Measurements from ENCODE around the gene PP2D1. TPM values are rescaled to one million over a fixed set of nuclear protein-coding genes. Genes with fewer than 3 reads are reported as not detected.

Gene PP2D1
- polyA plus RNA-seq, 3 donors = 0.41 to 0.56 TPM; not detected in 1

- intact Hi-C loops (cut with micrococcal nuclease) = loop anchor here (5.0 to 10.0 kb wide), 5 partner anchors 35 to 145 kb away; partner anchors contain the start of genes RAB5A (in 2 of the 2) and SGO1 (in 2 of the 2)
- Mint-ChIP-seq H3K4me1 (peaks cover 50% of the 10 kb centered on the region), H3K36me3 (peaks cover 1% of the 10 kb centered on the region in 2 donors), H3K9me3 (peaks cover 0 to 3% (median 0%) of the 10 kb centered on the region in 7 donors), H3K27me3 (ENCODE audit: low read depth in 3 of 3) (peaks cover 0 to 2% (median 0%) of the 10 kb centered on the region in 3 donors), H3K27ac (peak overlapping the region in 4 of 7 donors; percentile 5 to 96 (median 50)), H3K4me3 (peak overlapping the region in 1 of 2 donors; percentile 7)
- TF ChIP-seq CTCF (IDR thresholded peaks at IDR 0.05) = no peak
- Histone ChIP-seq H3K9me3 (replicated peaks in 1 of 2; ENCODE audit: control insufficient read depth in 1 of 2, insufficient read depth in 1 of 2, low read length in 2 of 2) (no peaks in the 10 kb centered on the region), H3K79me2 (ENCODE audit: insufficient read depth, low read length) (peaks cover 67% of the 10 kb centered on the region), H3K27ac (ENCODE audit: low read depth in 1 of 2, low read length in 2 of 2) (peak overlapping the region in 1 of 2 donors; percentile 87), H4K20me1 (ENCODE audit: insufficient read depth, low read length) (peaks cover 17% of the 10 kb centered on the region), H3K36me3 (replicated peaks in 1 of 2; ENCODE audit: control insufficient read depth in 1 of 2, insufficient read depth in 2 of 2, low read length in 2 of 2) (no peaks in the 10 kb centered on the region), H3K4me2 (replicated peaks; ENCODE audit: extremely low read depth, low read length, poor library complexity, severe bottlenecking) (peak overlapping the region; percentile 99), H3K4me3 (replicated peaks in 1 of 3; ENCODE audit: low read depth in 2 of 3, low read length in 3 of 3) (no peak overlapping the region), H3K9ac (ENCODE audit: insufficient read depth, low read length, poor library complexity, severe bottlenecking) (no peak overlapping the region), H3K4me1 (ENCODE audit: control insufficient read depth in 1 of 2, insufficient read depth in 2 of 2, low read length in 2 of 2) (peaks cover 40 to 60% of the 10 kb centered on the region in 2 donors), H3K27me3 (ENCODE audit: control insufficient read depth in 2 of 2, insufficient read depth in 2 of 2, low read length in 2 of 2) (no peaks in the 10 kb centered on the region), H2AFZ (ENCODE audit: insufficient read depth, low read depth, low read length, poor library complexity, severe bottlenecking) (no peak overlapping the region)
- no peak for DNase-seq
- 88% methylated on average over 3 of the region's 5 CpGs for WGBS (ENCODE audit: insufficient coverage)
Measured at GRCh38 chr3:20042331-20042730, 30.3 kb upstream of the PP2D1 start.

- peak overlapping the region; percentile 68 to 99 (median 87) for H3K4me3 ChIP-seq (replicated peaks in 1 of 3; ENCODE audit: low read depth in 2 of 3, low read length in 3 of 3)
- intact Hi-C loops (cut with micrococcal nuclease) = loop anchor here (5.0 to 10.0 kb wide), 5 partner anchors 36 to 146 kb away; partner anchors contain the start of genes RAB5A (in 2 of the 2) and SGO1 (in 2 of the 2)
- H3K9me3 ChIP-seq (replicated peaks in 1 of 2; ENCODE audit: control insufficient read depth in 1 of 2, insufficient read depth in 1 of 2, low read length in 2 of 2) = no peaks in the 10 kb centered on the region
- peak overlapping the region; percentile 69 to 87 for H3K27ac ChIP-seq (ENCODE audit: low read depth in 1 of 2, low read length in 2 of 2)
- H4K20me1 ChIP-seq (ENCODE audit: insufficient read depth, low read length) = peaks cover 17% of the 10 kb centered on the region
- H3K4me2 ChIP-seq (replicated peaks; ENCODE audit: extremely low read depth, low read length, poor library complexity, severe bottlenecking) = peak overlapping the region; percentile 99
- H3K27me3 ChIP-seq (ENCODE audit: control insufficient read depth in 2 of 2, insufficient read depth in 2 of 2, low read length in 2 of 2) = no peaks in the 10 kb centered on the region
- Mint-ChIP-seq H3K36me3 (no peaks in the 10 kb centered on the region), H3K9me3 (peaks cover 0 to 3% (median 0%) of the 10 kb centered on the region in 7 donors), H3K4me1 (peaks cover 48% of the 10 kb centered on the region), H3K27ac (peak overlapping the region; percentile 90 to 96 (median 94)), H3K4me3 (peak overlapping the region; percentile 95 to 96), H3K27me3 (ENCODE audit: low read depth in 3 of 3) (peaks cover 0 to 2% (median 0%) of the 10 kb centered on the region in 3 donors)
- peak overlapping the region; percentile 79 for H3K9ac ChIP-seq (ENCODE audit: insufficient read depth, low read length, poor library complexity, severe bottlenecking)
- H3K4me1 ChIP-seq (ENCODE audit: control insufficient read depth in 1 of 2, insufficient read depth in 2 of 2, low read length in 2 of 2) = peaks cover 38 to 52% of the 10 kb centered on the region in 2 donors
- DNase-seq = peak; percentile 60 to 65 (median 64)
- H3K36me3 ChIP-seq (replicated peaks in 1 of 2; ENCODE audit: control insufficient read depth in 1 of 2, insufficient read depth in 2 of 2, low read length in 2 of 2) = no peaks in the 10 kb centered on the region
- H2AFZ ChIP-seq (ENCODE audit: insufficient read depth, low read depth, low read length, poor library complexity, severe bottlenecking) = peak overlapping the region; percentile 90
- peaks cover 56% of the 10 kb centered on the region for H3K79me2 ChIP-seq (ENCODE audit: insufficient read depth, low read length)
- WGBS (ENCODE audit: insufficient coverage) = 0% methylated on average over 18 of the region's 28 CpGs
- no peak for TF ChIP-seq CTCF (IDR thresholded peaks at IDR 0.05)
Measured at GRCh38 chr3:20041197-20041780, 29.2 kb upstream of the PP2D1 start.

All from CD14-positive monocyte (primary cell).